Measurements from ENCODE around the gene CCDC91.

Gene CCDC91

GRCh38 chr12:28164644-28165275 lies 25.5 kb upstream of the CCDC91 start:
- Histone ChIP-seq H3K4me1 (ENCODE audit: control insufficient read depth, insufficient read depth, low read length, unreplicated experiment) (no peaks in the 10 kb centered on the region), H3K4me3 (ENCODE audit: low read depth, low read length) (no peak overlapping the region), H3K36me3 (ENCODE audit: insufficient read depth, low read length) (no peaks in the 10 kb centered on the region), H3K27ac (ENCODE audit: low read depth, low read length) (no peak overlapping the region), H2AFZ (ENCODE audit: low read length, unreplicated experiment) (no peak overlapping the region), H3K27me3 (ENCODE audit: insufficient read depth, low read length) (no peaks in the 10 kb centered on the region), H3K79me2 (ENCODE audit: control insufficient read depth, insufficient read depth, low read length, unreplicated experiment) (no peaks in the 10 kb centered on the region)

DNA sequence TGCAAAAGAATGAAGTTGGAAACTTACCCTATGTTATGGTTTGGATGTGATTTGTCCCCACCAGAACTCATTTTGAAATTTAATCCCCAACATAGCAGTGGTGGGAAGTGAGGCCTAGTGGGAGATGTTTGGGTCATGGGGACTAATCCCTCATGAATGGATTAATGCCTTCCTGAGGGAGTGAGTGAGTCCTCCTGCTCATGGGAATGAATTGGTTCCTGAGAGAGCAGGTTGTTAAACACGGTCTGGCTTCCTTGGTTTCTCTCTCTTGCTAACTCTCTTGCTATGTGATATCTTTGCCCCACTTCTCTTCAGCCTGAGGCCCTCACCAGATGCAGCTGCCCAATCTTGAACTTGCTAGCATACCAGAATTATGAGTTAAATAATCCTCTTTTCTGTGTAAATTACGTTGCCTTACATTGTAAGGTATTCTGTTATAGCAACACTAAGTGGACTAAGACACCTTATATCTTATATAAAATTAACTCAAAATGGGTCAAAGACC lies 22.2 kb upstream of the CCDC91 start:
- no peaks in the 10 kb centered on the region for H3K36me3 ChIP-seq (ENCODE audit: insufficient read depth, low read length)
- no peaks in the 10 kb centered on the region for H3K79me2 ChIP-seq (ENCODE audit: control insufficient read depth, insufficient read depth, low read length, unreplicated experiment)
- H2AFZ ChIP-seq (ENCODE audit: low read length, unreplicated experiment) = no peak overlapping the region
- H3K4me1 ChIP-seq (ENCODE audit: control insufficient read depth, insufficient read depth, low read length, unreplicated experiment) = no peaks in the 10 kb centered on the region
- H3K27me3 ChIP-seq (ENCODE audit: insufficient read depth, low read length) = no peaks in the 10 kb centered on the region
- no peak overlapping the region for H3K4me3 ChIP-seq (ENCODE audit: low read depth, low read length)
- H3K27ac ChIP-seq (ENCODE audit: low read depth, low read length) = no peak overlapping the region

GRCh38 chr12:28171356-28172060 lies 18.7 kb upstream of the CCDC91 start:
- H3K79me2 ChIP-seq (ENCODE audit: control insufficient read depth, insufficient read depth, low read length, unreplicated experiment) = no peaks in the 10 kb centered on the region
- no peaks in the 10 kb centered on the region for H3K27me3 ChIP-seq (ENCODE audit: insufficient read depth, low read length)
- H3K4me1 ChIP-seq (ENCODE audit: control insufficient read depth, insufficient read depth, low read length, unreplicated experiment) = no peaks in the 10 kb centered on the region
- no peak overlapping the region for H3K4me3 ChIP-seq (ENCODE audit: low read depth, low read length)
- H3K36me3 ChIP-seq (ENCODE audit: insufficient read depth, low read length) = no peaks in the 10 kb centered on the region
- no peak overlapping the region for H3K27ac ChIP-seq (ENCODE audit: low read depth, low read length)
- H2AFZ ChIP-seq (ENCODE audit: low read length, unreplicated experiment) = no peak overlapping the region

DNA sequence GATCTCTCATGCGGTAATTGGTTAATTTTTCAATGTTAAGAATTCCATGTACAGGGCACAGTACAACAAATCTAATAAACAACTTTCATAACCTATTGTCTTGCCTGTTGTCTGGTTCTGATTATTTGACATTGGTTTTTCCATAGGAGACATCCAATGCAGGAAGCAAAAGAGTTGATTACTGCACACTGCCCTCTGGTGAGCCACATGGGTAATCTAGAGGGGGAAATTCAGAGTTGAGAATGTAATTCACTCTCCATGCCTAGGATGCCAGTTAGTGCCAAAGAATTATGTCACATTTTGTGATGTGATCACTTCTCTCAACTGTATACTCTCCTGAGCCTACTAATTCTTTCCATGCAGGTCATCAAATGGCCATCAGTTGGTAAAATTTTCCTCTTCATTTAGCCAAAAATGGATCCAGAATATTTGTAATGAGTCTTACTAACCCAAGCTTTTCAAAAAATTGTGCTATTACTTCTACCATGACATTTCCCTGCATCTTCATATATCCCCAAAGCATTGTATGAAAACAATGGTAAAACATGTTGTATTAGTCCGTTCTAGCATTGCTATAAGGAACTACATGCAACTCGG lies 17.7 kb upstream of the CCDC91 start:
- Histone ChIP-seq H3K79me2 (ENCODE audit: control insufficient read depth, insufficient read depth, low read length, unreplicated experiment) (no peaks in the 10 kb centered on the region), H3K4me3 (ENCODE audit: low read depth, low read length) (no peak overlapping the region), H2AFZ (ENCODE audit: low read length, unreplicated experiment) (no peak overlapping the region), H3K27ac (ENCODE audit: low read depth, low read length) (no peak overlapping the region), H3K4me1 (ENCODE audit: control insufficient read depth, insufficient read depth, low read length, unreplicated experiment) (no peaks in the 10 kb centered on the region), H3K27me3 (ENCODE audit: insufficient read depth, low read length) (no peaks in the 10 kb centered on the region), H3K36me3 (ENCODE audit: insufficient read depth, low read length) (no peaks in the 10 kb centered on the region)

GRCh38 chr12:28173440-28173839 lies 16.8 kb upstream of the CCDC91 start:
- Histone ChIP-seq H3K27ac (ENCODE audit: low read depth, low read length) (no peak overlapping the region), H3K27me3 (ENCODE audit: insufficient read depth, low read length) (no peaks in the 10 kb centered on the region), H3K4me1 (ENCODE audit: control insufficient read depth, insufficient read depth, low read length, unreplicated experiment) (no peaks in the 10 kb centered on the region), H3K79me2 (ENCODE audit: control insufficient read depth, insufficient read depth, low read length, unreplicated experiment) (no peaks in the 10 kb centered on the region), H3K36me3 (ENCODE audit: insufficient read depth, low read length) (no peaks in the 10 kb centered on the region), H2AFZ (ENCODE audit: low read length, unreplicated experiment) (no peak overlapping the region), H3K4me3 (ENCODE audit: low read depth, low read length) (no peak overlapping the region)

GRCh38 chr12:28175098-28175589 lies 15.1 kb upstream of the CCDC91 start:
- no peak overlapping the region for H2AFZ ChIP-seq (ENCODE audit: low read length, unreplicated experiment)
- H3K36me3 ChIP-seq (ENCODE audit: insufficient read depth, low read length) = no peaks in the 10 kb centered on the region
- no peaks in the 10 kb centered on the region for H3K27me3 ChIP-seq (ENCODE audit: insufficient read depth, low read length)
- no peaks in the 10 kb centered on the region for H3K4me1 ChIP-seq (ENCODE audit: control insufficient read depth, insufficient read depth, low read length, unreplicated experiment)
- no peak overlapping the region for H3K27ac ChIP-seq (ENCODE audit: low read depth, low read length)
- H3K4me3 ChIP-seq (ENCODE audit: low read depth, low read length) = no peak overlapping the region
- H3K79me2 ChIP-seq (ENCODE audit: control insufficient read depth, insufficient read depth, low read length, unreplicated experiment) = no peaks in the 10 kb centered on the region

GRCh38 chr12:28176295-28176694 lies 14.0 kb upstream of the CCDC91 start:
- no peaks in the 10 kb centered on the region for H3K36me3 ChIP-seq (ENCODE audit: insufficient read depth, low read length)
- no peaks in the 10 kb centered on the region for H3K27me3 ChIP-seq (ENCODE audit: insufficient read depth, low read length)
- H3K4me1 ChIP-seq (ENCODE audit: control insufficient read depth, insufficient read depth, low read length, unreplicated experiment) = no peaks in the 10 kb centered on the region
- H3K27ac ChIP-seq (ENCODE audit: low read depth, low read length) = no peak overlapping the region
- no peak overlapping the region for H2AFZ ChIP-seq (ENCODE audit: low read length, unreplicated experiment)
- H3K79me2 ChIP-seq (ENCODE audit: control insufficient read depth, insufficient read depth, low read length, unreplicated experiment) = no peaks in the 10 kb centered on the region
- H3K4me3 ChIP-seq (ENCODE audit: low read depth, low read length) = no peak overlapping the region

DNA sequence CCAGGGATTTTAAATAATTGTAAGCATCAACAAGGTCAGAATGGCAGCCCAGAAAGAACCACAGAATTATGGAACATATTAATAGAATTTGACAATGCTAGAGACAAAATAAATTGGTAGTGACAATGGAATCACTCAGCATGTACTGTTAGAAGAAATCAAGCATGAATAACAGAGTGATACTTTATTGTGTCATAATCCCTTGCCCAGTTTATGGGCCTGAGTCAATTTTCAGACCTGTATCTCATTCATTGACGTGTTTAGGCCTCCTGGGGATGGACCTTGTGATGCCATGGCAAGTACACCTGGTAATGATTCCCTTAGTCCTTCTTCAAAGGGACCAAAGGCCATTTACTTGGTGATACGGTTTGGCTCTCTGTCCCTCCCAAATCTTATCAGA lies 12.8 kb upstream of the CCDC91 start:
- H3K4me3 ChIP-seq (ENCODE audit: low read depth, low read length) = no peak overlapping the region

DNA sequence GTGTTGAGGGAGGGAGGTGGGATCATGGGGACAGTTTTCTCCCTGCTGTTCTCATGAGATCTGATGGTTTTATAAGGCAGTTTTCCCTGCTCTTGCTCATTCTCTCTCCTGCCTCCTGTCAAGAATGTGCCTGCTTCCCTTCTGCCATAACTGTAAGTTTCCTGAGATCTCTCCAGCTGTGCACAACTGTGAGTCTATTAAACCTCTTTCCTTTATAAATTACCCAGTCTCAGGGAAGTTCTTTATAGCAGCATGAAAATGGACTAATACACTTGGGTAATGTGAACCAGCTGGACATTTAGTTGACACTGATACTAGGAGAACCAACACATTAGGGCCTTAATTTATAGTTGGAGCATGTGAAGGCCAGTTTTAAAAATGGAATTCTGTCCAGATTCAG lies 12.4 kb upstream of the CCDC91 start:
- Histone ChIP-seq H2AFZ (ENCODE audit: low read length, unreplicated experiment) (no peak overlapping the region), H3K79me2 (ENCODE audit: control insufficient read depth, insufficient read depth, low read length, unreplicated experiment) (no peaks in the 10 kb centered on the region), H3K4me3 (ENCODE audit: low read depth, low read length) (no peak overlapping the region), H3K36me3 (ENCODE audit: insufficient read depth, low read length) (no peaks in the 10 kb centered on the region), H3K27ac (ENCODE audit: low read depth, low read length) (no peak overlapping the region), H3K4me1 (ENCODE audit: control insufficient read depth, insufficient read depth, low read length, unreplicated experiment) (no peaks in the 10 kb centered on the region), H3K27me3 (ENCODE audit: insufficient read depth, low read length) (no peaks in the 10 kb centered on the region)

More for the DNA sequence above, 12.8 kb upstream of the CCDC91 start:
- Histone ChIP-seq H3K79me2 (ENCODE audit: control insufficient read depth, insufficient read depth, low read length, unreplicated experiment) (no peaks in the 10 kb centered on the region), H3K27ac (ENCODE audit: low read depth, low read length) (no peak overlapping the region), H3K27me3 (ENCODE audit: insufficient read depth, low read length) (no peaks in the 10 kb centered on the region), H3K36me3 (ENCODE audit: insufficient read depth, low read length) (no peaks in the 10 kb centered on the region), H3K4me1 (ENCODE audit: control insufficient read depth, insufficient read depth, low read length, unreplicated experiment) (no peaks in the 10 kb centered on the region), H2AFZ (ENCODE audit: low read length, unreplicated experiment) (no peak overlapping the region)

DNA sequence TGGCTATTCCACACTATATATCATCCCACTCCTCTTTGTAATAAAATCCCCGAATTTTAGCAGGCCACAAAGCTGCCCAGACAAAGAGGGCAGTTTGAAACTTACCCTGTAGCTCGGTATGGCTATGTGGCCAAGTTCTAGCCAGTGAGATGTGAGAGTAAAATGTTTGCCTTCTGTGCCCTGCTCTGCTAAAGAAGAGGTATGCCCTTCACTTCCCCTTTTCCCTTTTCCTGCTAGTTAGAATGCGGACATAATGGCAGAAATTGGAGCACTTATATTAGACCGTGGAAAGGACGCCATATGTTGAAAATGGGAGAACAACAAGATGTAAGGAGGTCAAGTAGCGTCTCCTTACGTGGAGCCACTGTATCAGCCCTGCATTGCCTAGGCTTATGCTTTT lies 11.5 kb upstream of the CCDC91 start:
- Histone ChIP-seq H3K36me3 (ENCODE audit: insufficient read depth, low read length) (no peaks in the 10 kb centered on the region), H2AFZ (ENCODE audit: low read length, unreplicated experiment) (no peak overlapping the region), H3K4me3 (ENCODE audit: low read depth, low read length) (no peak overlapping the region), H3K27ac (ENCODE audit: low read depth, low read length) (no peak overlapping the region), H3K4me1 (ENCODE audit: control insufficient read depth, insufficient read depth, low read length, unreplicated experiment) (no peaks in the 10 kb centered on the region), H3K79me2 (ENCODE audit: control insufficient read depth, insufficient read depth, low read length, unreplicated experiment) (no peaks in the 10 kb centered on the region), H3K27me3 (ENCODE audit: insufficient read depth, low read length) (no peaks in the 10 kb centered on the region)

DNA sequence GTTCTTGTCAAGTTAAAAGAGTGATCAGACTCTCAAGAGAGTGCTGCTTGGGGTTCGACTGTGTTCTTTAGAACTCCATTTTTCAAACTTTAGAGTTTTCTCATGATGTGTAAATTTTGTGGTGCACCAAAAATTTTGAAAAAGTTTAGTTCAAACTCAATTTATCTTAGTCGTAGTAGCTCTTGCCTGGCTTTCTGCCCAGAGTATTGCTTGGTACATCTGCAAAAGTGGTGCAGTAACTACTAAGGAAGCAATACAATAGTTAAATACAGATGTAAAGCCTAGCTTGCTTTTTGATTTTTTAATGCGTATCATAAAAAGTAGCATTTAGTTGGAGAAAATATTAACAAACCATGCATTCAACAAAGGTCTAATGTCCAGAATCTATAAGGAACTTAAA lies 9.5 kb upstream of the CCDC91 start:
- no peak overlapping the region for H3K4me3 ChIP-seq (ENCODE audit: low read depth, low read length)
- H3K36me3 ChIP-seq (ENCODE audit: insufficient read depth, low read length) = no peaks in the 10 kb centered on the region
- no peak overlapping the region for H3K27ac ChIP-seq (ENCODE audit: low read depth, low read length)
- no peaks in the 10 kb centered on the region for H3K27me3 ChIP-seq (ENCODE audit: insufficient read depth, low read length)
- H3K4me1 ChIP-seq (ENCODE audit: control insufficient read depth, insufficient read depth, low read length, unreplicated experiment) = no peaks in the 10 kb centered on the region
- no peak overlapping the region for H2AFZ ChIP-seq (ENCODE audit: low read length, unreplicated experiment)
- H3K79me2 ChIP-seq (ENCODE audit: control insufficient read depth, insufficient read depth, low read length, unreplicated experiment) = no peaks in the 10 kb centered on the region

Data from ACC112 (cell line).